NB4 (cell line): ENCODE measurements around the gene DCLK1.

Source experiments
- DNase-seq: peaks from one replicate; pipeline ENCODE4 v3.0.0; 2010; ENCODE audit warnings: low read depth
- H3K4me3 ChIP-seq: one replicate; pipeline ENCODE4 v1.5.1; 2011; ENCODE audit warnings: mild to moderate bottlenecking, low read depth, low read length, moderate library complexity
- CTCF ChIP-seq: IDR thresholded peaks from one replicate; pipeline ENCODE4 v1.5.1; 2012; ENCODE audit warnings: low read depth, low read length
- MYC ChIP-seq: IDR thresholded peaks from 2 replicates; pipeline ENCODE4 v1.6.1; 2011; ENCODE audit warnings: low read depth, low read length
- POLR2A ChIP-seq: IDR thresholded peaks from 2 replicates; pipeline ENCODE4 v1.6.1; 2011; ENCODE audit warnings: mild to moderate bottlenecking; ENCODE audit not compliant: insufficient read length; ENCODE audit errors: extremely low read depth
- TF ChIP-seq, protein P1 (sequence below): IDR thresholded peaks from 2 replicates; pipeline ENCODE4 v1.6.1; 2011; ENCODE audit warnings: low read depth, low read length

The DCLK1 gene

GRCh38 chr13:35887115-35887666, 244.0 kb downstream of the DCLK1 start:
- DNase-seq, result peak; percentile 25
- no peak for TF ChIP-seq MYC
- no peak for TF ChIP-seq POLR2A
- TF ChIP-seq, protein P1, sequence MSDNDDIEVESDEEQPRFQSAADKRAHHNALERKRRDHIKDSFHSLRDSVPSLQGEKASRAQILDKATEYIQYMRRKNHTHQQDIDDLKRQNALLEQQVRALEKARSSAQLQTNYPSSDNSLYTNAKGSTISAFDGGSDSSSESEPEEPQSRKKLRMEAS, result no peak
- TF ChIP-seq CTCF, result no peak
- no peak overlapping the region for H3K4me3 ChIP-seq

DNA sequence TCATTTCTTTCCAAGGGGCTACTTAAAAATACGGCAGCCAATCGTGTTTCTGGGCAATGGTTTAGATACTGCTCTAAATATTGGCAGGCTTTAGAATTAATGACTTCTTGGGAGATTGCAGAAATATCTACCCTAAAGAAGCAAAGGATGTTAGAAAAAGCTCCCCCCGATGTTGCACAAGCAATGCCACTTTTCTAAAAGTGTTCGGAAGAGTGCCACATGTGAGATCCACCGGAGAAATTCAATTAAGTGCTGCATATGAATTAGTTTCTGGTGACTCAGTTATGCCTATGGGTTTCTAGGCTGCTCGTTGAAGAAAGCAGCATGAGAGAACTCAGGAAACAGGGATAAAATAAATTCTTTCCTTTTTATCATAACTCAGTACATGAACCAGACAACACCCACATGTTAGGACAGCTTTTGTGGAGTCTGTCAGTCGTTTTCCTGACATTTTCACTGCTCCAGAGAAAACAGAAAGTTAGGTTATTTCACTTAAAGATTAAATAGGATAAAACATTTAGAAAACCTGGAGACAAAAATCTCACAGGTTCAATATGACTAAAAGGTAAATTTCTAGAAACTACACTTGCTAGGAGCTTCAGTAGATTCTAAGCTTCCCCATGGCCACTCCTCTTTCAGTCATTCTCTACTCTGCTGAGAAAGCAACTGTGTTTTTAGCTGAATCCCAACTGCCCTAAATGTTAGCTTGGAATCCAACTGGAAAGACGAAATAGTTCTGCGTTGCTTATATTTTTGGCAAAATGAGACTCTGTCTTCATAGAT, 244.7 kb downstream of the DCLK1 start:
- TF ChIP-seq CTCF (no peak), MYC (no peak), POLR2A (no peak)
- TF ChIP-seq, protein P1, result no peak
- H3K4me3 ChIP-seq, result no peak overlapping the region
- DNase-seq, result no peak

GRCh38 chr13:35884211-35884760, 246.9 kb downstream of the DCLK1 start:
- H3K4me3 ChIP-seq, result no peak overlapping the region
- DNase-seq, result no peak
- TF ChIP-seq POLR2A, result no peak
- TF ChIP-seq MYC, result no peak
- TF ChIP-seq, protein P1, result no peak
- TF ChIP-seq CTCF, result no peak

DNA sequence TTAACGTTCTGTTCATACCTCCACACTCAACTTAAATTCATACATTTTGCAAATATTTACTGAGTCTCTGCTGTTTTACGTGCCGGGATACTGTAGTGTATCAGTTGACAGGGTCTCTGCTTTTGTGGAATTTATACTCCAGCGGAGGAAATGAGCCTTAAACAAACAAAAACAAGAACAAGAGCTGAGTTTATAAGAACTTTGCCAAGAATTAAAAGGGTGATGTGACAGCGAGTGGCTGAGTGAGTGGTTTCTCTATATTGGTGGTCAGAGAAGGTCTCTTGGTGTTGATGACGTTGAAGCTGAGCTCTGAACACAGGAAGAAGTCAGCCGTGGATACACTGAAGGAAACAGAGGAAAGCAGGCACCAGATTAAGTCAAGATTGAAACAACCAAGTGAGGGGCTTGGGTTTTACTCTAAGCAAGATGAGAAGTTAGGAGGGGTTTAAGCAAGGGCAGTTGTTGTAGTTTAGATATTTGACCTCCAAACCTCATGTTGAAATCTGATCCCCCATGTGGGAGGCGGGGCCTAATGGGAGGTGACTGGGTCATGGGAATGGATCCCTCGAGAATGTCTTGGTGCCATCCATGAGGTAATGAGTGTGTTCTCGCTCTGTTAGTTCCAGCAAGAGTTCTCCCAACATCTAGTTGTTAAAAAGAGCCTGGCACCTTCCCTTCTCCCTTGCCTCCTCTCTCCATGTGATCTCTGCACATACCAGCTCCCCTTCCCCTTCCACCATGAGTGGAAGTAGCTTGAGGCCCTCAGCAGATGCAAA, 248.3 kb downstream of the DCLK1 start:
- DNase-seq, result no peak
- H3K4me3 ChIP-seq, result no peak overlapping the region
- TF ChIP-seq POLR2A, result no peak
- no peak for TF ChIP-seq CTCF
- TF ChIP-seq MYC, result no peak
- TF ChIP-seq, protein P1, result no peak

- H3K4me3 ChIP-seq, result no peak overlapping the region
- no peak for TF ChIP-seq MYC
- TF ChIP-seq POLR2A, result no peak
- TF ChIP-seq, protein P1, result no peak
- no peak for TF ChIP-seq CTCF
- no peak for DNase-seq
These were observed 249.8 kb downstream of the DCLK1 start for GRCh38 chr13:35881360-35881759.
